Astrocyte (in vitro differentiated cells and primary cell): ENCODE measurements around the gene ERBIN.

Experiments
- CTCF ChIP-seq: IDR thresholded peaks from 2 replicates; pipeline ENCODE4 v1.5.1; 2011; ENCODE audit warnings: low read depth, mild to moderate bottlenecking, inconsistent platforms, low read length, moderate library complexity; ENCODE audit not compliant: insufficient read depth
- EZH2 ChIP-seq: IDR thresholded peaks from 2 replicates; pipeline ENCODE4 v1.6.1; 2012; ENCODE audit warnings: mild to moderate bottlenecking, low read length, inconsistent platforms; ENCODE audit not compliant: insufficient read depth

- TF ChIP-seq CTCF (no peak), EZH2 (no peak)
These were observed 59.7 kb downstream of the ERBIN start for GRCh38 chr5:65986050-65986451.
